ENCODE results near the gene SDC1.

DNA sequence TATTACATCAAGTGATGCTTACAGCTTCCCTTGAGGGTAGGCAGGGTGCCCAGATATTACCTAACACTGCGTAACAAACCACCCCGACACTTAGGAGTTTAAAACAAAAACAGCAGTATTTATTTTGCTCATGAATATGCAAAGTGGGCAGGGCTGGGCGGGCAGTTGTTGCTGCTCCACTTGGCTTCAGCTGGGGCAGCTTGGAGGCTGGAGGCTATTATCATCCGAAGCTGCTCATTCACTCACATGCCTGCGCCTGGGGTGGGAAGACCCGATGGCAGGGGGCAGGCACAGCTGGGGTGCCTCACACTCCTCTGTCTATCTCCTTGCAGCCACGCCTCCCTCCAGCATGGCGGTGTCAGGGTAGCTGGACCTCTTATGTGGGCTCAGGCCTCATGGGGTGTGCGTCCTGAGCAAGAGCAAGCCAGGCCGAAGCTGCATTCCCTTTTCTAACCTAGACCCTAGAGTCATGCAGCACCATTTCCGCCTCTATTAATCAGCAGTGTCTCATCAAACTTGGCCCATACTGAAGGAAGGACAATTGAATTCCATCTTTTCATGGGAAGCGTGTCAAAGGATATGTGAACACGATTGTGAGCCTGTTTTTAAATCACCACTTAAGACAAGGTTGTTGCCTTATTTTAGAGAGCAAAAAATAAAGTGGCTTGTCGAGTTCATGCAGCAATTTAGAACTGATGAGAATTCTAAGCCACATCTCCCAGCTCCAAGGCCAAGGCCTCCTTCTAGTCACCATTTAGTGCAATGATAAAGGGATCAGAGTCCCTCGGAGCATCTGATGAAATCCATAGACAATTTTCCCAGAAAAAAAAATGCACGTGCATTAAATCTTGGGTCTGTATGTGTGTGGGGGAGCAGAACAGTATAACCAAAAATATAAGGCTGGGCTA is 54.9 kb downstream of the SDC1 start:
- TF ChIP-seq POLR2A (IDR thresholded peaks at IDR 0.05): no peak
- TF ChIP-seq, protein P1, sequence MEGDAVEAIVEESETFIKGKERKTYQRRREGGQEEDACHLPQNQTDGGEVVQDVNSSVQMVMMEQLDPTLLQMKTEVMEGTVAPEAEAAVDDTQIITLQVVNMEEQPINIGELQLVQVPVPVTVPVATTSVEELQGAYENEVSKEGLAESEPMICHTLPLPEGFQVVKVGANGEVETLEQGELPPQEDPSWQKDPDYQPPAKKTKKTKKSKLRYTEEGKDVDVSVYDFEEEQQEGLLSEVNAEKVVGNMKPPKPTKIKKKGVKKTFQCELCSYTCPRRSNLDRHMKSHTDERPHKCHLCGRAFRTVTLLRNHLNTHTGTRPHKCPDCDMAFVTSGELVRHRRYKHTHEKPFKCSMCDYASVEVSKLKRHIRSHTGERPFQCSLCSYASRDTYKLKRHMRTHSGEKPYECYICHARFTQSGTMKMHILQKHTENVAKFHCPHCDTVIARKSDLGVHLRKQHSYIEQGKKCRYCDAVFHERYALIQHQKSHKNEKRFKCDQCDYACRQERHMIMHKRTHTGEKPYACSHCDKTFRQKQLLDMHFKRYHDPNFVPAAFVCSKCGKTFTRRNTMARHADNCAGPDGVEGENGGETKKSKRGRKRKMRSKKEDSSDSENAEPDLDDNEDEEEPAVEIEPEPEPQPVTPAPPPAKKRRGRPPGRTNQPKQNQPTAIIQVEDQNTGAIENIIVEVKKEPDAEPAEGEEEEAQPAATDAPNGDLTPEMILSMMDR (IDR thresholded peaks at IDR 0.05): no peak
